Esophagus muscularis mucosa (tissue), 3 donors: ENCODE measurements around the gene GOLGA3.

Experiments
- CTCF ChIP-seq, 3 experiments: fragments of 200-600 bp in 2 of 3; fragments of 450-650 bp in 1 of 3; sonication (generic) in 2 of 3; IDR thresholded peaks; one replicate each; pipeline ENCODE4 v1.5.1; 2017 to 2019; ENCODE audit warnings: antibody characterized with exemption in 3 of 3, mild to moderate bottlenecking in 2 of 3, moderate library complexity in 1 of 3
- POLR2A ChIP-seq: fragments of 450-650 bp; IDR thresholded peaks from one replicate; pipeline ENCODE4 v1.6.1; 2017; ENCODE audit warnings: antibody characterized with exemption, moderate library complexity, mild to moderate bottlenecking, low read depth

GRCh38 chr12:132872975-132873421 lies 44.3 kb upstream of the GOLGA3 start:
- TF ChIP-seq CTCF (IDR thresholded peaks at IDR 0.05) (no peak), POLR2A (no peak)
